HepG2 (cell line): ENCODE measurements around the gene GLYATL3. TPM values are rescaled to one million over a fixed set of nuclear protein-coding genes. Genes with fewer than 3 reads are reported as not detected.

ENCODE experiments used
- ARID5B ChIP-seq: IDR thresholded peaks from 2 replicates; pipeline ENCODE4 v1.4.0; 2020; ENCODE audit warnings: mild to moderate bottlenecking, missing genetic modification reagents
- CTCF ChIP-seq: sonication (generic); formaldehyde crosslinking; IDR thresholded peaks from 2 replicates; pipeline ENCODE4 v1.5.0; 2020; ENCODE audit warnings: mild to moderate bottlenecking, missing genetic modification reagents, moderate library complexity
- EEA1 ChIP-seq: sonication (generic); formaldehyde crosslinking; IDR thresholded peaks from 2 replicates; pipeline ENCODE4 v1.5.1; 2020; ENCODE audit warnings: mild to moderate bottlenecking, missing genetic modification reagents, borderline replicate concordance
- FUBP1 ChIP-seq: sonication (generic); formaldehyde crosslinking; IDR thresholded peaks from 2 replicates; pipeline ENCODE4 v1.5.1; 2020; ENCODE audit warnings: missing genetic modification reagents, mild to moderate bottlenecking, borderline replicate concordance
- MAF1 ChIP-seq: sonication (generic); formaldehyde crosslinking; IDR thresholded peaks from 2 replicates; pipeline ENCODE4 v1.5.0; 2020; ENCODE audit warnings: missing genetic modification reagents, borderline replicate concordance
- MNT ChIP-seq: fragments of 450-650 bp; IDR thresholded peaks from 2 replicates; pipeline ENCODE4 v1.6.1; 2016
- NFYB ChIP-seq: sonication (generic); formaldehyde crosslinking; IDR thresholded peaks from 2 replicates; pipeline ENCODE4 v1.4.0; 2020; ENCODE audit warnings: missing genetic modification reagents
- PRMT3 ChIP-seq: sonication (generic); formaldehyde crosslinking; IDR thresholded peaks from 2 replicates; pipeline ENCODE4 v1.8.1; 2022; ENCODE audit warnings: low read depth, mild to moderate bottlenecking, moderate library complexity, missing genetic modification reagents, borderline replicate concordance
- REXO4 ChIP-seq: sonication (generic); formaldehyde crosslinking; IDR thresholded peaks from 2 replicates; pipeline ENCODE4 v1.8.0; 2022; ENCODE audit warnings: missing genetic modification reagents, mild to moderate bottlenecking, borderline replicate concordance
- polyA plus RNA-seq, 8 experiments: library from polyadenylated mRNA; depleted of rRNA in 3 of 8; stranded (reverse) in 7 of 8; unstranded in 1 of 8; fragments of >200 nt; fragmentation: Illumina TruSeq in 4 of 8; extraction: Trizol in 4 of 8; gene quantifications; 2 replicates each; pipeline versions ENCODE4 v1.2.1 to v1.2.3, GENCODE V29; 2011 to 2016; ENCODE audit warnings: low read depth in 4 of 8, missing spikeins in 1 of 8, mixed read lengths in 1 of 8; ENCODE audit not compliant: insufficient read depth in 1 of 8
- total RNA-seq, 5 experiments: library from RNA; depleted of rRNA; stranded (reverse); fragments of >200 nt; fragmentation: Illumina TruSeq; extraction: Trizol; gene quantifications; 2 replicates each; pipeline ENCODE4 v1.2.3, GENCODE V29; 2016; ENCODE audit warnings: low read depth in 1 of 5

GLYATL3 gene
- total and polyA plus RNA-seq, 2 of the 13 experiments (the other 11 are each of a cell fraction or from before 2014, with no cell fraction given), result 0.05 TPM; not detected in 1

- TF ChIP-seq ARID5B (CRISPR knock-in tag) (0 out of 2 replicates have a peak, but pooled peaks have one; percentile 10), EEA1 (CRISPR knock-in tag) (no peak), NFYB (CRISPR knock-in tag) (no peak), CTCF (CRISPR knock-in tag) (no peak), MAF1 (CRISPR knock-in tag) (no peak), MNT (no peak), FUBP1 (CRISPR knock-in tag) (no peak), PRMT3 (CRISPR knock-in tag) (no peak), REXO4 (CRISPR knock-in tag) (no peak)
These were observed 24.8 kb downstream of the GLYATL3 start (continued) for GRCh38 chr6:49524541-49524940.
